GM12878 (cell line): ENCODE results near the gene PRCC. TPM values are rescaled to one million over a fixed set of nuclear protein-coding genes. Genes with fewer than 3 reads are reported as not detected.

ENCODE experiments used
- polyA plus RNA-seq, 11 experiments: library from polyadenylated mRNA; depleted of rRNA in 4 of 11; unstranded in 6 of 11; stranded (reverse) in 5 of 11; fragments of >200 nt; fragmentation: Nextera tagmentation in 4 of 11; fragmentation: Illumina TruSeq in 1 of 11; extraction: Ambion mirVana in 4 of 11; extraction: Trizol in 1 of 11; gene quantifications; 1 replicate in 1 of 11; 2 replicates in 10 of 11; pipeline versions ENCODE4 v1.2.1 to v1.2.3, GENCODE V29; 2011 to 2016; ENCODE audit warnings: inconsistent platforms in 2 of 11, missing spikeins in 2 of 11, low read depth in 1 of 11
- total RNA-seq, 4 experiments: library from RNA; depleted of rRNA in 3 of 4; stranded (reverse); fragments of >200 nt in 3 of 4; fragmentation: Illumina TruSeq in 1 of 4; extraction: Trizol in 1 of 4; gene quantifications; 2 replicates each; pipeline versions ENCODE4 v1.2.1 to v1.2.3, GENCODE V29; 2013 to 2021

PRCC gene
- total and polyA plus RNA-seq, 10 of the 15 experiments (the other 5 are each of a cell fraction or from before 2014, with no cell fraction given) = 23.8 to 132 (median 63.1) TPM

Other genes starting within 250 kb of the PRCC start
Only the 7 nearest of the 17 such genes appear.
- gene NES, start 90.1 kb upstream of the PRCC start, total RNA-seq (2014; rRNA removed) = under 0.01 and 0.05 TPM in 2 replicates
- under 0.01 and 0.05 TPM in 2 replicates for gene NES, start 90.1 kb upstream of the PRCC start, total RNA-seq (2014; rRNA removed; fragmentation: Illumina TruSeq; extraction: Trizol)
- 0.15 and 0.21 TPM in 2 replicates for gene NES, start 90.1 kb upstream of the PRCC start, total RNA-seq (2021)
- not detected in 2 replicates for gene NES, start 90.1 kb upstream of the PRCC start, polyA plus RNA-seq (2011; rRNA removed)
- gene NES, start 90.1 kb upstream of the PRCC start, polyA plus RNA-seq (2014; fragmentation: Illumina TruSeq; extraction: Trizol) = 0.01 TPM in 1 of 2 replicates, not detected in the other
- gene NES, start 90.1 kb upstream of the PRCC start, polyA plus RNA-seq (2014; fragmentation: Nextera tagmentation; extraction: Ambion mirVana) = not detected
- 0.01 and 0.04 TPM in 2 replicates for gene NES, start 90.1 kb upstream of the PRCC start, polyA plus RNA-seq (2014; rRNA removed)
- gene NES, start 90.1 kb upstream of the PRCC start, polyA plus RNA-seq (2016; fragmentation: Nextera tagmentation; extraction: Ambion mirVana) = under 1 TPM in 1 of 2 experiments, not detected in 1; 0.03 TPM
- 0.56 TPM in 1 of 2 replicates, not detected in the other for gene CRABP2, start 62.0 kb upstream of the PRCC start, total RNA-seq (2014; rRNA removed)
- 0.40 and 0.83 TPM in 2 replicates for gene CRABP2, start 62.0 kb upstream of the PRCC start, total RNA-seq (2014; rRNA removed; fragmentation: Illumina TruSeq; extraction: Trizol)
- 1.2 and 1.3 TPM in 2 replicates for gene CRABP2, start 62.0 kb upstream of the PRCC start, total RNA-seq (2021)
- 0.22 TPM in 1 of 2 replicates, not detected in the other for gene CRABP2, start 62.0 kb upstream of the PRCC start, polyA plus RNA-seq (2011; rRNA removed)
- gene CRABP2, start 62.0 kb upstream of the PRCC start, polyA plus RNA-seq (2014; fragmentation: Illumina TruSeq; extraction: Trizol) = 1.1 and 3.6 TPM in 2 replicates
- gene CRABP2, start 62.0 kb upstream of the PRCC start, polyA plus RNA-seq (2014; fragmentation: Nextera tagmentation; extraction: Ambion mirVana) = under 1 TPM; 0.21 to 0.31 TPM
- 0.41 and 1.0 TPM in 2 replicates for gene CRABP2, start 62.0 kb upstream of the PRCC start, polyA plus RNA-seq (2014; rRNA removed)
- under 1 TPM; 0.25 to 0.42 TPM for gene CRABP2, start 62.0 kb upstream of the PRCC start, polyA plus RNA-seq (2016; fragmentation: Nextera tagmentation; extraction: Ambion mirVana)
- 19.8 and 22.0 TPM in 2 replicates for gene METTL25B, start 39.1 kb upstream of the PRCC start, total RNA-seq (2014; rRNA removed)
- gene METTL25B, start 39.1 kb upstream of the PRCC start, total RNA-seq (2014; rRNA removed; fragmentation: Illumina TruSeq; extraction: Trizol) = 12.7 and 13.6 TPM in 2 replicates
- gene METTL25B, start 39.1 kb upstream of the PRCC start, total RNA-seq (2021) = 22.2 and 25.2 TPM in 2 replicates
- 10.3 and 15.2 TPM in 2 replicates for gene METTL25B, start 39.1 kb upstream of the PRCC start, polyA plus RNA-seq (2011; rRNA removed)
- gene METTL25B, start 39.1 kb upstream of the PRCC start, polyA plus RNA-seq (2014; fragmentation: Illumina TruSeq; extraction: Trizol) = 11.8 and 14.4 TPM in 2 replicates
- 1 to 10 TPM; 5.9 to 8.6 TPM for gene METTL25B, start 39.1 kb upstream of the PRCC start, polyA plus RNA-seq (2014; fragmentation: Nextera tagmentation; extraction: Ambion mirVana)
- gene METTL25B, start 39.1 kb upstream of the PRCC start, polyA plus RNA-seq (2014; rRNA removed) = 23.5 and 25.7 TPM in 2 replicates
- 10 to 100 TPM; 11.7 to 12.2 TPM for gene METTL25B, start 39.1 kb upstream of the PRCC start, polyA plus RNA-seq (2016; fragmentation: Nextera tagmentation; extraction: Ambion mirVana)
- 42.1 and 44.8 TPM in 2 replicates for gene ISG20L2, start 38.8 kb upstream of the PRCC start, total RNA-seq (2014; rRNA removed)
- gene ISG20L2, start 38.8 kb upstream of the PRCC start, total RNA-seq (2014; rRNA removed; fragmentation: Illumina TruSeq; extraction: Trizol) = 49.2 and 55.7 TPM in 2 replicates
- gene ISG20L2, start 38.8 kb upstream of the PRCC start, total RNA-seq (2021) = 40.0 and 48.3 TPM in 2 replicates
- gene ISG20L2, start 38.8 kb upstream of the PRCC start, polyA plus RNA-seq (2011; rRNA removed) = 43.9 and 55.3 TPM in 2 replicates
- gene ISG20L2, start 38.8 kb upstream of the PRCC start, polyA plus RNA-seq (2014; fragmentation: Illumina TruSeq; extraction: Trizol) = 111 and 112 TPM in 2 replicates
- gene ISG20L2, start 38.8 kb upstream of the PRCC start, polyA plus RNA-seq (2014; fragmentation: Nextera tagmentation; extraction: Ambion mirVana) = 10 to 100 TPM; 16.4 to 26.1 TPM
- gene ISG20L2, start 38.8 kb upstream of the PRCC start, polyA plus RNA-seq (2014; rRNA removed) = 49.2 and 56.2 TPM in 2 replicates
- 10 to 100 TPM; 45.5 to 47.7 TPM for gene ISG20L2, start 38.8 kb upstream of the PRCC start, polyA plus RNA-seq (2016; fragmentation: Nextera tagmentation; extraction: Ambion mirVana)
- 131 and 135 TPM in 2 replicates for gene MRPL24, start 26.4 kb upstream of the PRCC start, total RNA-seq (2014; rRNA removed)
- 119 and 120 TPM in 2 replicates for gene MRPL24, start 26.4 kb upstream of the PRCC start, total RNA-seq (2014; rRNA removed; fragmentation: Illumina TruSeq; extraction: Trizol)
- 87.4 and 104 TPM in 2 replicates for gene MRPL24, start 26.4 kb upstream of the PRCC start, total RNA-seq (2021)
- gene MRPL24, start 26.4 kb upstream of the PRCC start, polyA plus RNA-seq (2011; rRNA removed) = 84.8 and 98.9 TPM in 2 replicates
- 172 and 173 TPM in 2 replicates for gene MRPL24, start 26.4 kb upstream of the PRCC start, polyA plus RNA-seq (2014; fragmentation: Illumina TruSeq; extraction: Trizol)
- gene MRPL24, start 26.4 kb upstream of the PRCC start, polyA plus RNA-seq (2014; fragmentation: Nextera tagmentation; extraction: Ambion mirVana) = 100 to 1,000 TPM; 245 to 269 TPM
- gene MRPL24, start 26.4 kb upstream of the PRCC start, polyA plus RNA-seq (2014; rRNA removed) = 154 and 180 TPM in 2 replicates
- gene MRPL24, start 26.4 kb upstream of the PRCC start, polyA plus RNA-seq (2016; fragmentation: Nextera tagmentation; extraction: Ambion mirVana) = 100 to 1,000 TPM; 132 to 136 TPM
- gene HDGF, start 15.9 kb upstream of the PRCC start, total RNA-seq (2014; rRNA removed) = 237 and 258 TPM in 2 replicates
- gene HDGF, start 15.9 kb upstream of the PRCC start, total RNA-seq (2014; rRNA removed; fragmentation: Illumina TruSeq; extraction: Trizol) = 267 and 277 TPM in 2 replicates
- gene HDGF, start 15.9 kb upstream of the PRCC start, total RNA-seq (2021) = 261 and 271 TPM in 2 replicates
- 200 and 203 TPM in 2 replicates for gene HDGF, start 15.9 kb upstream of the PRCC start, polyA plus RNA-seq (2011; rRNA removed)
- 372 and 388 TPM in 2 replicates for gene HDGF, start 15.9 kb upstream of the PRCC start, polyA plus RNA-seq (2014; fragmentation: Illumina TruSeq; extraction: Trizol)
- gene HDGF, start 15.9 kb upstream of the PRCC start, polyA plus RNA-seq (2014; fragmentation: Nextera tagmentation; extraction: Ambion mirVana) = 10 to 100 TPM; 28.3 to 65.9 TPM
- gene HDGF, start 15.9 kb upstream of the PRCC start, polyA plus RNA-seq (2014; rRNA removed) = 217 and 223 TPM in 2 replicates
- gene HDGF, start 15.9 kb upstream of the PRCC start, polyA plus RNA-seq (2016; fragmentation: Nextera tagmentation; extraction: Ambion mirVana) = 10 to 100 TPM; 45.1 to 81.9 TPM
- gene SH2D2A, start 49.3 kb downstream of the PRCC start, total RNA-seq (2014; rRNA removed) = 9.9 and 11.4 TPM in 2 replicates
- 4.6 and 5.4 TPM in 2 replicates for gene SH2D2A, start 49.3 kb downstream of the PRCC start, total RNA-seq (2014; rRNA removed; fragmentation: Illumina TruSeq; extraction: Trizol)
- gene SH2D2A, start 49.3 kb downstream of the PRCC start, total RNA-seq (2021) = 15.9 and 17.4 TPM in 2 replicates
- 3.7 and 9.7 TPM in 2 replicates for gene SH2D2A, start 49.3 kb downstream of the PRCC start, polyA plus RNA-seq (2011; rRNA removed)
- gene SH2D2A, start 49.3 kb downstream of the PRCC start, polyA plus RNA-seq (2014; fragmentation: Illumina TruSeq; extraction: Trizol) = 2.2 and 4.4 TPM in 2 replicates
- gene SH2D2A, start 49.3 kb downstream of the PRCC start, polyA plus RNA-seq (2014; fragmentation: Nextera tagmentation; extraction: Ambion mirVana) = 1 to 10 TPM in 1 of 2 experiments, under 1 TPM in 1; 0.72 to 1.8 TPM
- gene SH2D2A, start 49.3 kb downstream of the PRCC start, polyA plus RNA-seq (2014; rRNA removed) = 10.7 and 11.6 TPM in 2 replicates
- 1 to 10 TPM; 6.5 to 7.4 TPM for gene SH2D2A, start 49.3 kb downstream of the PRCC start, polyA plus RNA-seq (2016; fragmentation: Nextera tagmentation; extraction: Ambion mirVana)